ENCODE data around the gene RAB11A. TPM values are rescaled to one million over a fixed set of nuclear protein-coding genes. Genes with fewer than 3 reads are reported as not detected.

The RAB11A gene
- total RNA-seq (2022; extraction: Qiagen RNA extraction; ENCODE audit: low read depth) = 265 to 374 TPM (median 285 TPM) in 5 replicates

GRCh38 chr15:65869126-65869953 lies at the start of gene RAB11A:
RAB11A (plus strand) TSS chr15:65869491; CDS start chr15:65869586, 95 bp downstream.

Other genes with a start within 250 kb of the RAB11A start
- gene SLC24A1, start 247.6 kb upstream of the RAB11A start, total RNA-seq (2022; extraction: Qiagen RNA extraction; ENCODE audit: low read depth) = 2.4 to 5.2 TPM (median 4.0 TPM) in 5 replicates
- gene DENND4A, start 77.2 kb upstream of the RAB11A start, total RNA-seq (2022; extraction: Qiagen RNA extraction; ENCODE audit: low read depth) = 5.0 to 6.4 TPM (median 5.4 TPM) in 5 replicates